GM12874 (cell line): ENCODE data around the gene BPGM.

Experiments used
- TF ChIP-seq, protein P1 (sequence below): IDR thresholded peaks from 2 replicates; pipeline ENCODE4 v1.5.1; 2011; ENCODE audit warnings: low read depth, mild to moderate bottlenecking, control low read depth, low read length, moderate library complexity; ENCODE audit not compliant: insufficient read depth

Gene BPGM

GRCh38 chr7:134720091-134720935, 73.7 kb downstream of the BPGM start:
- TF ChIP-seq, protein P1, sequence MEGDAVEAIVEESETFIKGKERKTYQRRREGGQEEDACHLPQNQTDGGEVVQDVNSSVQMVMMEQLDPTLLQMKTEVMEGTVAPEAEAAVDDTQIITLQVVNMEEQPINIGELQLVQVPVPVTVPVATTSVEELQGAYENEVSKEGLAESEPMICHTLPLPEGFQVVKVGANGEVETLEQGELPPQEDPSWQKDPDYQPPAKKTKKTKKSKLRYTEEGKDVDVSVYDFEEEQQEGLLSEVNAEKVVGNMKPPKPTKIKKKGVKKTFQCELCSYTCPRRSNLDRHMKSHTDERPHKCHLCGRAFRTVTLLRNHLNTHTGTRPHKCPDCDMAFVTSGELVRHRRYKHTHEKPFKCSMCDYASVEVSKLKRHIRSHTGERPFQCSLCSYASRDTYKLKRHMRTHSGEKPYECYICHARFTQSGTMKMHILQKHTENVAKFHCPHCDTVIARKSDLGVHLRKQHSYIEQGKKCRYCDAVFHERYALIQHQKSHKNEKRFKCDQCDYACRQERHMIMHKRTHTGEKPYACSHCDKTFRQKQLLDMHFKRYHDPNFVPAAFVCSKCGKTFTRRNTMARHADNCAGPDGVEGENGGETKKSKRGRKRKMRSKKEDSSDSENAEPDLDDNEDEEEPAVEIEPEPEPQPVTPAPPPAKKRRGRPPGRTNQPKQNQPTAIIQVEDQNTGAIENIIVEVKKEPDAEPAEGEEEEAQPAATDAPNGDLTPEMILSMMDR, result no peak

DNA sequence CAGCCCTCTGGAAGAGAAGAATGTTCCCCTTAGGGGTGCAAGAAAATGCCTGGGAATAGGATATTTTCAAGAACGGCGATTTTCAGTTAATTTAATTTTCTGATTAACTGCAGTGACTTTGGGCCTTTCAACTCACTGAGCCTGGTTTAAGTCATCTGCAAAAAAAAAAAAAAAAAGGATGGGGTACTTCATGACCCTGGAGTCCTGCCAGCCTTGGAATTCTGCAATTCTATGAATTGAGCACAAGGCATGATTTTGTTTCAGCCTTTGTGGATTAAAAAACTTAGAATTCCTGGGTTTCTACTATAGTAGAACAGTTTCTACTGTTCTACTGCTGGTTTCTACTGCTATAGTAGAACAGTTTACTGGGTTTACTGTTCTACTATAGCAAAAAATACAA, 74.5 kb downstream of the BPGM start:
- TF ChIP-seq, protein P1, result no peak

- TF ChIP-seq, protein P1, result no peak
Measured at GRCh38 chr7:134722786-134723322, 76.2 kb downstream of the BPGM start.

DNA sequence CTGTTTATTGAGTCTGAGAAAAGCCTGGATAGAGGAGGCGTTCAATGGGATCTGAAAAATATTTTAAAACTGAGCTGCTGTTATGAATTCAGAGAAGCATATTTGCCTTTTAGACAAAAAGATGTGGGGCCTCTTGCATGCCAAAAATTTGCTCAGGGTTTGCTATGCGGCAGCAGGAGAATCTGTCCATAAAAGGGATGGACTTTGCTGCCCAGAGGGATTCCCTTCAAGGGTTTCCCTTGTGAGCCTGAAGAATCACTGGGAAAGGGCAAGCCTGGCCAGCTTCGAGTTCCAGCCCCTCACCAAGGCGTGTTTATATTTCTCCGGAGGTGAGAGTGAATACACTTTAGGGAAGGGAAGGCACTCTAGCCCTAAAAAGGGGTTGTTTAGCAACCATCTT, 77.2 kb downstream of the BPGM start:
- TF ChIP-seq, protein P1, result no peak

- TF ChIP-seq, protein P1, result peak; percentile 52
Measured at GRCh38 chr7:134724606-134725005, 78.0 kb downstream of the BPGM start.

- TF ChIP-seq, protein P1, result no peak
Measured at GRCh38 chr7:134726581-134726980, 79.9 kb downstream of the BPGM start.

DNA sequence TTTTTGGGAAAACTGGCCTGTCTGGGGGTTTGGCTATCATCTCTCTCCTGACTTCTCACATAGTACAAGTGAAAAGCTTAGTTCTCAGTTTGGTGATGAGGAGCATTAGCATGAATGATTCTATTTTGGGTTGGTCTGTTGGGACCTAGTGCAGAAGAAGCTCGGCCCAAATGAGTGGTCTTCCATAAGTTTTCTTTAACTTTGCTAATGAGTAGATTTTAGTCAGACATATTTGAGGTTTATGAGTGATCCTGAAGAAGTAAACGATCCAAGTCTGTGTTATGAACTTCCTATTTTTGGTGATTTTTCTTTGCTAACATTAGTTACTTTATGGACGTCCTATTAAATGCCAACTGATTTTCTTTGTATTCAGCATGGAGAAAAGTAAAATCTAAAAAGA, 81.1 kb downstream of the BPGM start:
- TF ChIP-seq, protein P1, result no peak
